WTC11 (cell line): ENCODE measurements around the gene TRPM4. TPM values are rescaled to one million over a fixed set of nuclear protein-coding genes. Genes with fewer than 3 reads are reported as not detected.

Experiments used
- ARID4B ChIP-seq: sonication (generic); formaldehyde crosslinking; IDR thresholded peaks from 2 replicates; pipeline ENCODE4 v1.8.0; 2023; ENCODE audit warnings: missing genetic modification reagents, mild to moderate bottlenecking, borderline replicate concordance
- ATF2 ChIP-seq: sonication (generic); formaldehyde crosslinking; IDR thresholded peaks from 2 replicates; pipeline ENCODE4 v1.8.1; 2022; ENCODE audit warnings: low read depth, missing genetic modification reagents, borderline replicate concordance
- CTCF ChIP-seq: fragments of 200-600 bp; IDR thresholded peaks from 2 replicates; pipeline ENCODE4 v1.8.0; 2022; ENCODE audit warnings: antibody characterized with exemption
- ESRRA ChIP-seq: sonication (generic); formaldehyde crosslinking; IDR thresholded peaks from 2 replicates; pipeline ENCODE4 v1.8.1; 2022; ENCODE audit warnings: mild to moderate bottlenecking, missing genetic modification reagents, borderline replicate concordance
- ETV6 ChIP-seq: sonication (generic); formaldehyde crosslinking; IDR thresholded peaks from 2 replicates; pipeline ENCODE4 v1.8.1; 2022; ENCODE audit warnings: mild to moderate bottlenecking, missing genetic modification reagents
- FOXP1 ChIP-seq: sonication (generic); formaldehyde crosslinking; IDR thresholded peaks from 2 replicates; pipeline ENCODE4 v1.8.0; 2022; ENCODE audit warnings: missing genetic modification reagents, mild to moderate bottlenecking, moderate library complexity, borderline replicate concordance
- GABPB1 ChIP-seq: sonication (generic); formaldehyde crosslinking; IDR thresholded peaks from 2 replicates; pipeline ENCODE4 v1.8.1; 2023; ENCODE audit warnings: mild to moderate bottlenecking, missing genetic modification reagents
- NFE2L1 ChIP-seq: sonication (generic); formaldehyde crosslinking; IDR thresholded peaks from 2 replicates; pipeline ENCODE4 v1.8.1; 2023; ENCODE audit warnings: missing genetic modification reagents
- NFYB ChIP-seq: sonication (generic); formaldehyde crosslinking; conservative IDR thresholded peaks from 2 replicates; pipeline ENCODE4 v1.8.0; 2022; ENCODE audit warnings: low read depth, missing genetic modification reagents
- PRRX2 ChIP-seq: fragments of 250-450 bp; sonication (Bioruptor Pico); IDR thresholded peaks from 2 replicates; pipeline ENCODE4 v1.8.0; 2021; ENCODE audit warnings: mild to moderate bottlenecking
- SMAD4 ChIP-seq: sonication (generic); formaldehyde crosslinking; IDR thresholded peaks from 2 replicates; pipeline ENCODE4 v1.8.0; 2022; ENCODE audit warnings: mild to moderate bottlenecking, missing genetic modification reagents
- SP1 ChIP-seq: sonication (generic); formaldehyde crosslinking; conservative IDR thresholded peaks from 2 replicates; pipeline ENCODE4 v1.8.1; 2022; ENCODE audit warnings: missing genetic modification reagents
- TCF7 ChIP-seq: sonication (generic); formaldehyde crosslinking; IDR thresholded peaks from 2 replicates; pipeline ENCODE4 v1.8.0; 2022; ENCODE audit warnings: mild to moderate bottlenecking, low read depth, missing genetic modification reagents, moderate library complexity
- TEAD1 ChIP-seq: sonication (generic); formaldehyde crosslinking; IDR thresholded peaks from 2 replicates; pipeline ENCODE4 v1.8.0; 2022; ENCODE audit warnings: mild to moderate bottlenecking, missing genetic modification reagents
- ZBTB21 ChIP-seq: sonication (generic); formaldehyde crosslinking; IDR thresholded peaks from 2 replicates; pipeline ENCODE4 v1.8.1; 2023; ENCODE audit warnings: mild to moderate bottlenecking, missing genetic modification reagents, borderline replicate concordance
- ZNF281 ChIP-seq: sonication (generic); formaldehyde crosslinking; IDR thresholded peaks from 2 replicates; pipeline ENCODE4 v1.8.0; 2023; ENCODE audit warnings: mild to moderate bottlenecking, missing genetic modification reagents
- ZNF317 ChIP-seq: sonication (generic); formaldehyde crosslinking; IDR thresholded peaks from 2 replicates; pipeline ENCODE4 v1.8.1; 2023; ENCODE audit warnings: low read depth, mild to moderate bottlenecking, moderate library complexity, missing genetic modification reagents, borderline replicate concordance
- total RNA-seq: library from RNA; stranded (reverse); gene quantifications from 3 replicates; pipeline ENCODE4 v1.2.3, GENCODE V29; 2021
- TF ChIP-seq, protein P1 (sequence below): sonication (generic); formaldehyde crosslinking; IDR thresholded peaks from 2 replicates; pipeline ENCODE4 v1.8.1; 2022; ENCODE audit warnings: missing genetic modification reagents, borderline replicate concordance
- TF ChIP-seq, protein P2 (sequence below): fragments of 250-450 bp; sonication (Bioruptor Pico); IDR thresholded peaks from 2 replicates; pipeline ENCODE4 v1.9.0; 2021; ENCODE audit warnings: mild to moderate bottlenecking
- TF ChIP-seq, protein P3 (sequence below): sonication (generic); formaldehyde crosslinking; IDR thresholded peaks from 2 replicates; pipeline ENCODE4 v1.8.0; 2022; ENCODE audit warnings: mild to moderate bottlenecking, missing genetic modification reagents
- TF ChIP-seq, protein P4 (sequence below): sonication (generic); formaldehyde crosslinking; IDR thresholded peaks from 2 replicates; pipeline ENCODE4 v1.8.1; 2022; ENCODE audit warnings: mild to moderate bottlenecking, missing genetic modification reagents, moderate library complexity, borderline replicate concordance

TRPM4 gene
- total RNA-seq, 1 experiment from 2014 or later, result 15.5 TPM

- TF ChIP-seq FOXP1 (CRISPR knock-in tag), result peak; percentile 98
- no peak for TF ChIP-seq CTCF
- TF ChIP-seq, protein P1, sequence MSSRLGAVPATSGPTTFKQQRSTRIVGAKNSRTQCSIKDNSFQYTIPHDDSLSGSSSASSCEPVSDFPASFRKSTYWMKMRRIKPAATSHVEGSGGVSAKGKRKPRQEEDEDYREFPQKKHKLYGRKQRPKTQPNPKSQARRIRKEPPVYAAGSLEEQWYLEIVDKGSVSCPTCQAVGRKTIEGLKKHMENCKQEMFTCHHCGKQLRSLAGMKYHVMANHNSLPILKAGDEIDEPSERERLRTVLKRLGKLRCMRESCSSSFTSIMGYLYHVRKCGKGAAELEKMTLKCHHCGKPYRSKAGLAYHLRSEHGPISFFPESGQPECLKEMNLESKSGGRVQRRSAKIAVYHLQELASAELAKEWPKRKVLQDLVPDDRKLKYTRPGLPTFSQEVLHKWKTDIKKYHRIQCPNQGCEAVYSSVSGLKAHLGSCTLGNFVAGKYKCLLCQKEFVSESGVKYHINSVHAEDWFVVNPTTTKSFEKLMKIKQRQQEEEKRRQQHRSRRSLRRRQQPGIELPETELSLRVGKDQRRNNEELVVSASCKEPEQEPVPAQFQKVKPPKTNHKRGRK, result no peak
- no peak for TF ChIP-seq SMAD4 (CRISPR knock-in tag)
- peak; percentile 60; the same call in 1 of the 2 replicates for TF ChIP-seq ZNF317 (CRISPR knock-in tag)
- no peak for TF ChIP-seq NFYB
- TF ChIP-seq TCF7 (CRISPR knock-in tag), result peak; percentile 84; the same call in 1 of the 2 replicates
- no peak for TF ChIP-seq PRRX2 (CRISPR knock-in tag)
- peak; percentile 97 for TF ChIP-seq TEAD1 (CRISPR knock-in tag)
- TF ChIP-seq, protein P2, sequence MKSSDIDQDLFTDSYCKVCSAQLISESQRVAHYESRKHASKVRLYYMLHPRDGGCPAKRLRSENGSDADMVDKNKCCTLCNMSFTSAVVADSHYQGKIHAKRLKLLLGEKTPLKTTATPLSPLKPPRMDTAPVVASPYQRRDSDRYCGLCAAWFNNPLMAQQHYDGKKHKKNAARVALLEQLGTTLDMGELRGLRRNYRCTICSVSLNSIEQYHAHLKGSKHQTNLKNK, result no peak
- peak; percentile 79; the same call in 1 of the 2 replicates for TF ChIP-seq ZNF281 (CRISPR knock-in tag)
- TF ChIP-seq, protein P3, sequence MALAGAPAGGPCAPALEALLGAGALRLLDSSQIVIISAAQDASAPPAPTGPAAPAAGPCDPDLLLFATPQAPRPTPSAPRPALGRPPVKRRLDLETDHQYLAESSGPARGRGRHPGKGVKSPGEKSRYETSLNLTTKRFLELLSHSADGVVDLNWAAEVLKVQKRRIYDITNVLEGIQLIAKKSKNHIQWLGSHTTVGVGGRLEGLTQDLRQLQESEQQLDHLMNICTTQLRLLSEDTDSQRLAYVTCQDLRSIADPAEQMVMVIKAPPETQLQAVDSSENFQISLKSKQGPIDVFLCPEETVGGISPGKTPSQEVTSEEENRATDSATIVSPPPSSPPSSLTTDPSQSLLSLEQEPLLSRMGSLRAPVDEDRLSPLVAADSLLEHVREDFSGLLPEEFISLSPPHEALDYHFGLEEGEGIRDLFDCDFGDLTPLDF (CRISPR knock-in tag), result peak; percentile 92; the same call in 1 of the 2 replicates
- TF ChIP-seq, protein P4, sequence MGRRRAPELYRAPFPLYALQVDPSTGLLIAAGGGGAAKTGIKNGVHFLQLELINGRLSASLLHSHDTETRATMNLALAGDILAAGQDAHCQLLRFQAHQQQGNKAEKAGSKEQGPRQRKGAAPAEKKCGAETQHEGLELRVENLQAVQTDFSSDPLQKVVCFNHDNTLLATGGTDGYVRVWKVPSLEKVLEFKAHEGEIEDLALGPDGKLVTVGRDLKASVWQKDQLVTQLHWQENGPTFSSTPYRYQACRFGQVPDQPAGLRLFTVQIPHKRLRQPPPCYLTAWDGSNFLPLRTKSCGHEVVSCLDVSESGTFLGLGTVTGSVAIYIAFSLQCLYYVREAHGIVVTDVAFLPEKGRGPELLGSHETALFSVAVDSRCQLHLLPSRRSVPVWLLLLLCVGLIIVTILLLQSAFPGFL (CRISPR knock-in tag), result no peak
- TF ChIP-seq ESRRA (CRISPR knock-in tag), result peak; percentile 81; the same call in 1 of the 2 replicates
- peak; percentile 73; the same call in 1 of the 2 replicates for TF ChIP-seq GABPB1 (CRISPR knock-in tag)
- TF ChIP-seq ETV6, result peak; percentile 97
- TF ChIP-seq ZBTB21 (CRISPR knock-in tag), result peak; percentile 91; the same call in 1 of the 2 replicates
- TF ChIP-seq ARID4B (CRISPR knock-in tag), result peak; percentile 96
- TF ChIP-seq NFE2L1 (CRISPR knock-in tag), result peak; percentile 82; the same call in 1 of the 2 replicates
- no peak for TF ChIP-seq SP1 (CRISPR knock-in tag)
- TF ChIP-seq ATF2 (CRISPR knock-in tag), result no peak
These were observed 29.7 kb upstream of the TRPM4 start (continued) for GRCh38 chr19:49127674-49128544.
